Glutamatergic neuron (in vitro differentiated cells): Measurements from ENCODE around the gene TENT5C. TPM values are rescaled to one million over a fixed set of nuclear protein-coding genes. Genes with fewer than 3 reads are reported as not detected.

Experiments
- total RNA-seq: library from RNA; stranded (reverse); fragmentation: NEBNext Ultra II Directional; extraction: Animal tissue kit (Norgen Biotek cat#: 25700); gene quantifications from one replicate; pipeline ENCODE4 v1.2.1, GENCODE V29; 2021; ENCODE audit not compliant: unreplicated experiment

TENT5C gene
- total RNA-seq, 1 donor from 2014 or later = 0.27 TPM

Other genes starting within 250 kb of the TENT5C start
- gene MAN1A2, start 238.6 kb upstream of the TENT5C start, total RNA-seq = 31.8 TPM